Ascending aorta (tissue), 2 donors: ENCODE results near the gene TMEM208. TPM values are rescaled to one million over a fixed set of nuclear protein-coding genes. Genes with fewer than 3 reads are reported as not detected.

Experiments
- DNase-seq, 2 donors: peaks; one replicate each; pipeline ENCODE4 v3.0.0-alpha.2; 2019; ENCODE audit warnings: low spot score in 2 of 2
- H3K27ac ChIP-seq, 2 donors: fragments of 200-600 bp; sonication (generic); one replicate each; pipeline ENCODE4 v1.5.1; 2016 to 2017; ENCODE audit warnings: mild to moderate bottlenecking in 1 of 2
- H3K27me3 ChIP-seq: fragments of 200-600 bp; sonication (generic); one replicate; pipeline ENCODE4 v1.5.1; 2017
- H3K36me3 ChIP-seq, 2 donors: fragments of 200-600 bp; sonication (generic); one replicate each; pipeline ENCODE4 v1.5.1; 2016
- H3K4me1 ChIP-seq, 2 donors: fragments of 200-600 bp; sonication (generic); one replicate each; pipeline ENCODE4 v1.5.1; 2016 to 2017; ENCODE audit warnings: mild to moderate bottlenecking in 1 of 2
- H3K4me3 ChIP-seq, 2 donors: fragments of 200-600 bp; sonication (generic); one replicate each; pipeline ENCODE4 v1.5.1; 2016 to 2017; ENCODE audit warnings: mild to moderate bottlenecking in 1 of 2
- H3K9me3 ChIP-seq, 2 donors: fragments of 200-600 bp; sonication (generic); one replicate each; pipeline ENCODE4 v1.5.1; 2016
- intact Hi-C: fragments of 100-400 bp; cut with DNase I; formaldehyde crosslinking; loops from one replicate; pipeline ENCODE4 v1.15.1; 2023
- total RNA-seq: library from RNA; depleted of rRNA; stranded (reverse); fragments of >200 nt; gene quantifications from one replicate; pipeline ENCODE4 v1.1.0, GENCODE V29; 2016
- TF ChIP-seq, protein P1 (sequence below), 3 experiments: fragments of 200-600 bp in 2 of 3; fragments of 450-650 bp in 1 of 3; sonication (generic) in 2 of 3; IDR thresholded peaks; one replicate each; pipeline ENCODE4 v1.5.1; 2016 to 2019; ENCODE audit warnings: antibody characterized with exemption in 3 of 3, mild to moderate bottlenecking in 1 of 3, moderate library complexity in 1 of 3

TMEM208 gene
- total RNA-seq, 1 donor from 2014 or later: 8.3 TPM

DNA sequence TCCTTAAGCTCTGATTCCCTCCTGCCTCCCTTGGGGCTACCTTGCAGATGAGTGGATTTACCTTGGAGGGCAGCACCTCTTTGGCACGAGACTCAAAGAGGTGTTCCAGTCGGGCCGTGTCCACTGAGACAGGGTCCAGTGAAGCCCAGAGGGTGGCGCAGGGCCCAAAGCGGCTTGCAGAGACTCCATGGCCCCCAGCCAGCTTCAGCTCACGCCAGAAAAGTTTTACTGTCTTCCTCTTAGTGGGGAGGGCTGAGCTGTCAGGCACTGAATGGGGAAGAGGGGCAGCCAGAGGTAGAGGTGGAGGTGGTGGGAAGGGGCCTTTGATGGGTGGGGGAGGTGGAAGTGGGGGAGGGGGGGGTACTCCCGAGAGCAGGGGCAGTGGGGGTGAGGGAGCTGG, 6.7 kb downstream of the TMEM208 start:
- Histone ChIP-seq H3K27ac (no peak overlapping the region), H3K4me3 (no peak overlapping the region), H3K4me1 (no peaks in the 10 kb centered on the region), H3K36me3 (peaks cover 82 to 93% of the 10 kb centered on the region in 2 donors), H3K9me3 (no peaks in the 10 kb centered on the region), H3K27me3 (no peaks in the 10 kb centered on the region)
- DNase-seq: no peak
- TF ChIP-seq, protein P1, sequence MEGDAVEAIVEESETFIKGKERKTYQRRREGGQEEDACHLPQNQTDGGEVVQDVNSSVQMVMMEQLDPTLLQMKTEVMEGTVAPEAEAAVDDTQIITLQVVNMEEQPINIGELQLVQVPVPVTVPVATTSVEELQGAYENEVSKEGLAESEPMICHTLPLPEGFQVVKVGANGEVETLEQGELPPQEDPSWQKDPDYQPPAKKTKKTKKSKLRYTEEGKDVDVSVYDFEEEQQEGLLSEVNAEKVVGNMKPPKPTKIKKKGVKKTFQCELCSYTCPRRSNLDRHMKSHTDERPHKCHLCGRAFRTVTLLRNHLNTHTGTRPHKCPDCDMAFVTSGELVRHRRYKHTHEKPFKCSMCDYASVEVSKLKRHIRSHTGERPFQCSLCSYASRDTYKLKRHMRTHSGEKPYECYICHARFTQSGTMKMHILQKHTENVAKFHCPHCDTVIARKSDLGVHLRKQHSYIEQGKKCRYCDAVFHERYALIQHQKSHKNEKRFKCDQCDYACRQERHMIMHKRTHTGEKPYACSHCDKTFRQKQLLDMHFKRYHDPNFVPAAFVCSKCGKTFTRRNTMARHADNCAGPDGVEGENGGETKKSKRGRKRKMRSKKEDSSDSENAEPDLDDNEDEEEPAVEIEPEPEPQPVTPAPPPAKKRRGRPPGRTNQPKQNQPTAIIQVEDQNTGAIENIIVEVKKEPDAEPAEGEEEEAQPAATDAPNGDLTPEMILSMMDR (IDR thresholded peaks at IDR 0.05): no peak
- intact Hi-C loops: no loop called here

GRCh38 chr16:67234180-67234597, 7.3 kb downstream of the TMEM208 start:
- TF ChIP-seq, protein P1 (IDR thresholded peaks at IDR 0.05): no peak
- no peaks in the 10 kb centered on the region for H3K4me1 ChIP-seq
- no peak overlapping the region for H3K4me3 ChIP-seq
- H3K27me3 ChIP-seq: no peaks in the 10 kb centered on the region
- no peak overlapping the region for H3K27ac ChIP-seq
- no peak for DNase-seq
- peaks cover 82 to 90% of the 10 kb centered on the region in 2 donors for H3K36me3 ChIP-seq
- H3K9me3 ChIP-seq: no peaks in the 10 kb centered on the region
- intact Hi-C loops: no loop called here

DNA sequence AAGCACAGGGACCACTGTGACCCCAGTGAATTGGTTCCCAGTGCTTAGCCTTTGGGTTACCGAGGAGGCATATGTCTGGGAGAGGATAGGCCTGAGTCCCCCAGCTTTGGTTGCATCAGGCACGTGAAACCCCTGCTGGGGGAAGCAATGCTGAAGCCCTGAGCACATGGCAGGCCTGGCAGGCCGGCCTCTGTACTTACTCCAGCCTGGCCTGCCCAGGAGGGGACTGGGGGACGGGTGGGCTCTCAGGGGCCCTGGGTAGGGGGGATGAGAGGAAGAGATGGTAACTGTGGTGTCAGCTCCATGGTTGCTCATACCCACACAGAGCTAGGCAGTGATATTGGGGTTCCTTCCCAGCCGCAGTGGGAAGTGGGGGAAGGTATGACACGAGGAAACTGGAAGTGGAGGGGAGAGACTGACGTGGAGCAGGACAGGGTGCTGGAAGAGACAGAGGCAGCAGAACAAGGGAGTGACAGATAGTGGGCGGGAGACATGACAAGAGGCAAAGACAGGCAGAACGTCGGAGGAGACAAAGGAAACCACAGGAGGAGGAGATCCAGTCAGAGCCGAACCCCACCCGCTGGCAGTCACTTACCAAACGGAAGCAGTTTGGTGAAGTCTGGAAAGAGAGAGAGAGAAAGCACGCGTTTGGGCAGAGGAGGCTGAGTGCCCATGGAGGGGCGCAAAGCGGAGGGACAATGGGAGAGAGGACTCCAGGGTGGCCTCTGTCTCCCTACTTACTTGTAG, 9.1 kb downstream of the TMEM208 start:
- intact Hi-C loops: no loop called here
- no peak overlapping the region for H3K4me3 ChIP-seq
- no peaks in the 10 kb centered on the region for H3K27me3 ChIP-seq
- peaks cover 67 to 72% of the 10 kb centered on the region in 2 donors for H3K36me3 ChIP-seq
- no peak for DNase-seq
- no peak overlapping the region for H3K27ac ChIP-seq
- H3K9me3 ChIP-seq: no peaks in the 10 kb centered on the region
- peaks cover 5 to 8% of the 10 kb centered on the region in 2 donors for H3K4me1 ChIP-seq
- TF ChIP-seq, protein P1 (IDR thresholded peaks at IDR 0.05): no peak

GRCh38 chr16:67236563-67237395, 9.8 kb downstream of the TMEM208 start:
- no peak for DNase-seq
- Histone ChIP-seq H3K36me3 (peaks cover 59 to 64% of the 10 kb centered on the region in 2 donors), H3K4me3 (no peak overlapping the region), H3K4me1 (peaks cover 5 to 16% of the 10 kb centered on the region in 2 donors), H3K27ac (no peak overlapping the region), H3K27me3 (no peaks in the 10 kb centered on the region), H3K9me3 (no peaks in the 10 kb centered on the region)
- intact Hi-C loops: no loop called here
- TF ChIP-seq, protein P1 (IDR thresholded peaks at IDR 0.05): no peak

GRCh38 chr16:67237396-67238277, 10.7 kb downstream of the TMEM208 start:
- H3K4me1 ChIP-seq: peaks cover 5 to 17% of the 10 kb centered on the region in 2 donors
- H3K27me3 ChIP-seq: no peaks in the 10 kb centered on the region
- intact Hi-C loops: no loop called here
- no peaks in the 10 kb centered on the region for H3K9me3 ChIP-seq
- no peak overlapping the region for H3K27ac ChIP-seq
- peaks cover 57 to 60% of the 10 kb centered on the region in 2 donors for H3K36me3 ChIP-seq
- DNase-seq: no peak
- TF ChIP-seq, protein P1 (IDR thresholded peaks at IDR 0.05): no peak
- no peak overlapping the region for H3K4me3 ChIP-seq
